H9 (cell line): ENCODE results near the gene ACAD8. TPM values are rescaled to one million over a fixed set of nuclear protein-coding genes. Genes with fewer than 3 reads are reported as not detected.

Experiments
- DNase-seq: peaks from one replicate; pipeline ENCODE4 v3.0.0-alpha.2; 2017
- H2AFZ ChIP-seq: one replicate; pipeline ENCODE4 v1.6.1; 2013; ENCODE audit warnings: mild to moderate bottlenecking, low read length, control low read depth, moderate library complexity
- H2AK5ac ChIP-seq: 2 replicates; pipeline ENCODE4 v1.6.1; 2013; ENCODE audit warnings: low read length, control low read depth, mixed read lengths; ENCODE audit not compliant: insufficient read length
- H2BK120ac ChIP-seq: one replicate; pipeline ENCODE4 v1.6.1; 2013; ENCODE audit warnings: low read depth, mild to moderate bottlenecking, low read length, control low read depth, inconsistent platforms; ENCODE audit not compliant: poor library complexity, severe bottlenecking
- H2BK12ac ChIP-seq: 2 replicates; pipeline ENCODE4 v1.6.1; 2013; ENCODE audit warnings: low read length, control low read depth, mixed read lengths, low read depth; ENCODE audit not compliant: insufficient read length
- H2BK15ac ChIP-seq: 2 replicates; pipeline ENCODE4 v1.6.1; 2013; ENCODE audit warnings: low read depth, low read length, control low read depth
- H2BK20ac ChIP-seq: one replicate; pipeline ENCODE4 v1.6.1; 2013; ENCODE audit warnings: low read depth, mild to moderate bottlenecking, low read length, control low read depth, inconsistent platforms; ENCODE audit not compliant: poor library complexity, severe bottlenecking
- H2BK5ac ChIP-seq: 2 replicates; pipeline ENCODE4 v1.6.1; 2013; ENCODE audit warnings: low read length, control low read depth, mixed read lengths; ENCODE audit not compliant: insufficient read length
- H3K14ac ChIP-seq: 2 replicates; pipeline ENCODE4 v1.6.1; 2013; ENCODE audit warnings: low read length, control low read depth; ENCODE audit not compliant: insufficient read depth
- H3K18ac ChIP-seq: 2 replicates; pipeline ENCODE4 v1.6.1; 2013; ENCODE audit warnings: low read depth, mild to moderate bottlenecking, mixed read lengths, low read length, control low read depth; ENCODE audit not compliant: insufficient read length
- H3K23ac ChIP-seq: 2 replicates; pipeline ENCODE4 v1.6.1; 2013; ENCODE audit warnings: low read length, control low read depth, mixed read lengths, low read depth; ENCODE audit not compliant: insufficient read length
- H3K23me2 ChIP-seq: 2 replicates; pipeline ENCODE4 v1.6.1; 2013; ENCODE audit warnings: low read depth, mild to moderate bottlenecking, mixed read lengths, low read length, control low read depth; ENCODE audit not compliant: insufficient read length, poor library complexity, severe bottlenecking
- H3K27ac ChIP-seq: 2 replicates; pipeline ENCODE4 v1.5.1; 2013; ENCODE audit warnings: low read length, control low read depth, mixed read lengths, low read depth; ENCODE audit not compliant: insufficient read length
- H3K27me3 ChIP-seq: 2 replicates; pipeline ENCODE4 v1.6.1; 2013; ENCODE audit warnings: low read length, control low read depth, inconsistent platforms; ENCODE audit not compliant: insufficient read depth
- H3K4ac ChIP-seq: 2 replicates; pipeline ENCODE4 v1.6.1; 2013; ENCODE audit warnings: low read depth, mild to moderate bottlenecking, control low read depth, inconsistent platforms, low read length, moderate library complexity
- H3K4me1 ChIP-seq: 2 replicates; pipeline ENCODE4 v1.6.1; 2013; ENCODE audit warnings: low read length, control low read depth, inconsistent platforms; ENCODE audit not compliant: insufficient read depth
- H3K4me2 ChIP-seq: 2 replicates; pipeline ENCODE4 v1.6.1; 2013; ENCODE audit warnings: low read length, control low read depth, mixed read lengths; ENCODE audit not compliant: insufficient read length, insufficient read depth
- H3K56ac ChIP-seq: 2 replicates; pipeline ENCODE4 v1.6.1; 2013; ENCODE audit warnings: low read depth, mild to moderate bottlenecking, mixed read lengths, low read length, control low read depth; ENCODE audit not compliant: insufficient read length
- H3K79me1 ChIP-seq: 2 replicates; pipeline ENCODE4 v1.6.1; 2013; ENCODE audit warnings: low read depth, mild to moderate bottlenecking, moderate library complexity, low read length, control low read depth, inconsistent platforms; ENCODE audit not compliant: insufficient read depth, poor library complexity, severe bottlenecking
- H3K79me2 ChIP-seq: 2 replicates; pipeline ENCODE4 v1.6.1; 2013; ENCODE audit warnings: low read length, control low read depth, inconsistent platforms; ENCODE audit not compliant: insufficient read depth
- H3K9ac ChIP-seq: 2 replicates; pipeline ENCODE4 v1.6.1; 2013; ENCODE audit warnings: low read length, control low read depth, mixed read lengths; ENCODE audit not compliant: insufficient read length; ENCODE audit errors: extremely low read depth
- H3K9me3 ChIP-seq: one replicate; pipeline ENCODE4 v1.6.1; 2013; ENCODE audit warnings: low read depth, low read length, inconsistent platforms; ENCODE audit not compliant: control insufficient read depth
- H3T11ph ChIP-seq: one replicate; pipeline ENCODE4 v1.6.1; 2013; ENCODE audit warnings: mild to moderate bottlenecking, low read length, control low read depth, inconsistent platforms
- H4K20me1 ChIP-seq: one replicate; pipeline ENCODE4 v1.6.1; 2013; ENCODE audit not compliant: control insufficient read depth, insufficient read length, insufficient read depth
- H4K5ac ChIP-seq: 2 replicates; pipeline ENCODE4 v1.6.1; 2013; ENCODE audit warnings: low read depth, mild to moderate bottlenecking, mixed read lengths, low read length, control low read depth; ENCODE audit not compliant: insufficient read length
- H4K8ac ChIP-seq: replicated peaks from 2 replicates; pipeline ENCODE4 v1.6.1; 2013; ENCODE audit warnings: low read length, control low read depth, mixed read lengths, low read depth; ENCODE audit not compliant: insufficient read length
- H4K91ac ChIP-seq: 2 replicates; pipeline ENCODE4 v1.6.1; 2013; ENCODE audit warnings: low read depth, mild to moderate bottlenecking, moderate library complexity, mixed read lengths, low read length, control low read depth; ENCODE audit not compliant: insufficient read length
- H3K27ac Mint-ChIP-seq, 3 experiments: 2 replicates in 2 of 3; 3 replicates in 1 of 3; pipeline ENCODE4 v1.8.0; 2020 to 2021; ENCODE audit warnings: mixed read lengths in 3 of 3, mild to moderate bottlenecking in 1 of 3, moderate library complexity in 1 of 3
- H3K27me3 Mint-ChIP-seq: 2 replicates; pipeline ENCODE4 v1.8.0; 2021; ENCODE audit warnings: low read depth, mild to moderate bottlenecking, moderate library complexity, mixed read lengths
- H3K36me3 Mint-ChIP-seq, 3 experiments: 2 replicates in 2 of 3; 3 replicates in 1 of 3; pipeline ENCODE4 v1.8.0; 2020 to 2021; ENCODE audit warnings: low read depth in 3 of 3, mixed read lengths in 3 of 3; ENCODE audit not compliant: insufficient read depth in 1 of 3
- H3K4me1 Mint-ChIP-seq, 2 experiments: 2 replicates each; pipeline ENCODE4 v1.8.0; 2020; ENCODE audit warnings: mixed read lengths in 2 of 2
- H3K4me3 Mint-ChIP-seq, 2 experiments: 2 replicates in 1 of 2; 3 replicates in 1 of 2; pipeline ENCODE4 v1.8.0; 2020 to 2021; ENCODE audit warnings: mild to moderate bottlenecking in 2 of 2, mixed read lengths in 2 of 2, moderate library complexity in 1 of 2
- H3K9me3 Mint-ChIP-seq, 2 experiments: 2 replicates in 1 of 2; 3 replicates in 1 of 2; pipeline ENCODE4 v1.8.0; 2020; ENCODE audit warnings: mild to moderate bottlenecking in 2 of 2, mixed read lengths in 2 of 2, moderate library complexity in 1 of 2
- WGBS: extraction: QIAGEN DNeasy Blood & Tissue Kit; methylation state at CpG from one replicate; pipeline ENCODE4 v1.1.7; 2013; ENCODE audit warnings: missing lambda C conversion rate, low lambda C conversion rate, mixed read lengths; ENCODE audit not compliant: insufficient read length; ENCODE audit errors: extremely low coverage; 5-methylcytosine and 5-hydroxymethylcytosine counted together
- total RNA-seq: library from RNA; stranded (reverse); gene quantifications from 2 replicates; pipeline ENCODE4 v1.2.1, GENCODE V29; 2021
- TF ChIP-seq, protein P1 (sequence below): fragments of 200-600 bp; sonication (generic); conservative IDR thresholded peaks from 3 replicates; pipeline ENCODE4 v1.8.0; 2021; ENCODE audit warnings: antibody characterized with exemption, mild to moderate bottlenecking

The ACAD8 gene
- total RNA-seq, 1 experiment from 2014 or later: 46.8 TPM

DNA sequence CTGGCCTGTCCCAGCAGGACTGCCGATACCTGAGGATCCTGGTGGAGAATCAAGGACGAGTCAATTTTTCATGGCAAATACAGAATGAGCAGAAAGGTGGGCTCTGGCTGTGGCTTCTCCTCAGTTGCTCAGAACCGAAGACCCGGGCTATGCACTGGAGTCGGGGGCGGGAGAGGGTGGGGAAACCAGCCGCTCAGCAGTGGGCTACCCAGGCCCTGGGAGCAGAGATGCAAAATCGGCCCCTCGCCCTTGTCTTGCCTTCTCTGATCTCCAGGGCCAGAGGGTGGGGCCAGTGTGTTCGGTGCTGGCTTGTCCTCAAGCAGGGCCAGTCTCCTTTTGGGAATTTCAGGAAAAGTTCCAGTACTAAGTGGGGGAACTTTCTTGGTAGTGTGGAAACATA lies 60.0 kb downstream of the ACAD8 start:
- H3K9ac ChIP-seq: no peak overlapping the region
- H3K4me1 Mint-ChIP-seq: peaks cover 0 to 2% of the 10 kb centered on the region in 2 experiments; a peak in 3 of 4 replicates
- H3K27ac ChIP-seq: no peak overlapping the region
- no peak overlapping the region for H2BK5ac ChIP-seq
- H3K27me3 ChIP-seq: no peaks in the 10 kb centered on the region
- H2AK5ac ChIP-seq: no peak overlapping the region
- H3K18ac ChIP-seq: no peak overlapping the region
- no peak overlapping the region for H3K27ac Mint-ChIP-seq
- no peak overlapping the region for H2BK12ac ChIP-seq
- no peaks in the 10 kb centered on the region for H4K20me1 ChIP-seq
- no peak overlapping the region for H4K5ac ChIP-seq
- TF ChIP-seq, protein P1, sequence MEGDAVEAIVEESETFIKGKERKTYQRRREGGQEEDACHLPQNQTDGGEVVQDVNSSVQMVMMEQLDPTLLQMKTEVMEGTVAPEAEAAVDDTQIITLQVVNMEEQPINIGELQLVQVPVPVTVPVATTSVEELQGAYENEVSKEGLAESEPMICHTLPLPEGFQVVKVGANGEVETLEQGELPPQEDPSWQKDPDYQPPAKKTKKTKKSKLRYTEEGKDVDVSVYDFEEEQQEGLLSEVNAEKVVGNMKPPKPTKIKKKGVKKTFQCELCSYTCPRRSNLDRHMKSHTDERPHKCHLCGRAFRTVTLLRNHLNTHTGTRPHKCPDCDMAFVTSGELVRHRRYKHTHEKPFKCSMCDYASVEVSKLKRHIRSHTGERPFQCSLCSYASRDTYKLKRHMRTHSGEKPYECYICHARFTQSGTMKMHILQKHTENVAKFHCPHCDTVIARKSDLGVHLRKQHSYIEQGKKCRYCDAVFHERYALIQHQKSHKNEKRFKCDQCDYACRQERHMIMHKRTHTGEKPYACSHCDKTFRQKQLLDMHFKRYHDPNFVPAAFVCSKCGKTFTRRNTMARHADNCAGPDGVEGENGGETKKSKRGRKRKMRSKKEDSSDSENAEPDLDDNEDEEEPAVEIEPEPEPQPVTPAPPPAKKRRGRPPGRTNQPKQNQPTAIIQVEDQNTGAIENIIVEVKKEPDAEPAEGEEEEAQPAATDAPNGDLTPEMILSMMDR: no peak
- no peak overlapping the region for H3K4me2 ChIP-seq
- no peak overlapping the region for H2BK20ac ChIP-seq
- no peaks in the 10 kb centered on the region for H3K79me2 ChIP-seq
- no peaks in the 10 kb centered on the region for H3K4me1 ChIP-seq
- no peak overlapping the region for H2BK15ac ChIP-seq
- H3K23ac ChIP-seq: no peak overlapping the region
- H3K4ac ChIP-seq: no peak overlapping the region
- no peak overlapping the region for H2BK120ac ChIP-seq
- peaks cover 22 to 39% (median 24%) of the 10 kb centered on the region in 3 experiments for H3K36me3 Mint-ChIP-seq
- no CpG with 5 or more reads among the region's 10 CpGs for WGBS
- no peak for DNase-seq
- peaks cover 5% of the 10 kb centered on the region for H3K9me3 ChIP-seq
- no peak overlapping the region for H3K4me3 Mint-ChIP-seq
- H3K56ac ChIP-seq: no peak overlapping the region
- no peaks in the 10 kb centered on the region; the same call in 1 of the 2 replicates for H3K27me3 Mint-ChIP-seq
- H3K14ac ChIP-seq: no peak overlapping the region
- H3K23me2 ChIP-seq: no peaks in the 10 kb centered on the region
- no peak overlapping the region for H2AFZ ChIP-seq
- H3K79me1 ChIP-seq: no peaks in the 10 kb centered on the region
- peaks cover 1 to 3% of the 10 kb centered on the region in 2 experiments; a peak in 2 of 5 replicates for H3K9me3 Mint-ChIP-seq
- H4K91ac ChIP-seq: no peak overlapping the region
- H3T11ph ChIP-seq: no peak overlapping the region
- no peak overlapping the region for H4K8ac ChIP-seq
